K562 (cell line): ENCODE results near the gene NBEAL1. TPM values are rescaled to one million over a fixed set of nuclear protein-coding genes. Genes with fewer than 3 reads are reported as not detected.

Source experiments
- ATF7 ChIP-seq: fragments of 450-650 bp; IDR thresholded peaks from 2 replicates; pipeline ENCODE4 v1.7.1; 2014; ENCODE audit warnings: mild to moderate bottlenecking, moderate library complexity
- BRD9 ChIP-seq: fragments of 450-650 bp; IDR thresholded peaks from 2 replicates; pipeline ENCODE4 v1.6.1; 2018; ENCODE audit warnings: low read depth; ENCODE audit not compliant: partially characterized antibody
- GABPB1 ChIP-seq: sonication (generic); formaldehyde crosslinking; IDR thresholded peaks from 2 replicates; pipeline ENCODE4 v1.8.0; 2022; ENCODE audit warnings: mild to moderate bottlenecking, missing genetic modification reagents
- GABPB2 ChIP-seq: fragments of 250-450 bp; sonication (Bioruptor Pico); conservative IDR thresholded peaks from 2 replicates; pipeline ENCODE4 v1.5.1; 2021; ENCODE audit warnings: mild to moderate bottlenecking
- HDGF ChIP-seq: fragments of 450-650 bp; IDR thresholded peaks from 2 replicates; pipeline ENCODE4 v1.6.1; 2016
- HLTF ChIP-seq: fragments of 450-650 bp; IDR thresholded peaks from 2 replicates; pipeline ENCODE4 v1.6.1; 2016
- MAX ChIP-seq: sonication (generic); formaldehyde crosslinking; IDR thresholded peaks from 2 replicates; pipeline ENCODE4 v1.9.0; 2022; ENCODE audit warnings: mild to moderate bottlenecking, missing genetic modification reagents
- MXD1 ChIP-seq: fragments of 250-450 bp; sonication (Bioruptor Pico); IDR thresholded peaks from 2 replicates; pipeline ENCODE4 v1.8.0; 2021; ENCODE audit warnings: borderline replicate concordance, mild to moderate bottlenecking, moderate library complexity; ENCODE audit not compliant: poor library complexity, severe bottlenecking
- POLR3G ChIP-seq: IDR thresholded peaks from 2 replicates; pipeline ENCODE4 v1.6.1; 2011; ENCODE audit not compliant: insufficient read length, insufficient replicate concordance; ENCODE audit errors: extremely low read depth
- PTRF ChIP-seq: fragments of 450-650 bp; IDR thresholded peaks from 2 replicates; pipeline ENCODE4 v1.6.1; 2016; ENCODE audit warnings: mild to moderate bottlenecking, missing genetic modification characterization, missing compliant biosample characterization
- RUNX1 ChIP-seq: sonication (generic); IDR thresholded peaks from 2 replicates; pipeline ENCODE4 v1.6.1; 2016; ENCODE audit warnings: antibody characterized with exemption, low read depth
- SIN3B ChIP-seq: fragments of 450-650 bp; IDR thresholded peaks from 2 replicates; pipeline ENCODE4 v1.6.1; 2017; ENCODE audit warnings: low read depth, mild to moderate bottlenecking, moderate library complexity
- SMAD1 ChIP-seq: fragments of 150-350 bp; IDR thresholded peaks from 2 replicates; pipeline ENCODE4 v1.6.1; 2014; ENCODE audit warnings: low read length, low read depth; ENCODE audit not compliant: partially characterized antibody
- TCFL5 ChIP-seq: fragments of 250-450 bp; sonication (Bioruptor Pico); conservative IDR thresholded peaks from 2 replicates; pipeline ENCODE4 v1.6.1; 2021; ENCODE audit warnings: mild to moderate bottlenecking, moderate library complexity, matching md5 sums
- THAP12 ChIP-seq: fragments of 250-450 bp; sonication (Bioruptor Pico); IDR thresholded peaks from 2 replicates; pipeline ENCODE4 v1.9.0; 2021; ENCODE audit warnings: mild to moderate bottlenecking, inconsistent platforms
- ZBTB11 ChIP-seq, 3 experiments: fragments of 200-800 bp in 1 of 3; fragments of 250-450 bp in 1 of 3; fragments of 450-650 bp in 1 of 3; sonication (Bioruptor Pico) in 1 of 3; sonication (Bioruptor generic) in 1 of 3; formaldehyde crosslinking in 1 of 3; IDR thresholded peaks; 2 replicates each; pipeline versions ENCODE4 v1.6.1 to v1.8.0; 2016 to 2022; ENCODE audit warnings: mild to moderate bottlenecking in 2 of 3, missing genetic modification characterization in 2 of 3, missing compliant biosample characterization in 1 of 3, moderate library complexity in 1 of 3
- ZBTB26 ChIP-seq: fragments of 450-650 bp; formaldehyde crosslinking; IDR thresholded peaks from 2 replicates; pipeline ENCODE4 v1.4.0; 2022; ENCODE audit warnings: missing genetic modification characterization
- ZC3H11A ChIP-seq: IDR thresholded peaks from 2 replicates; pipeline ENCODE4 v1.6.1; 2012; ENCODE audit warnings: low read depth, low read length, improper control_type of control experiment
- ZNF311 ChIP-seq: fragments of 250-450 bp; sonication (Bioruptor Pico); IDR thresholded peaks from 2 replicates; pipeline ENCODE4 v1.4.0; 2020; ENCODE audit warnings: mild to moderate bottlenecking, moderate library complexity
- ZNF586 ChIP-seq: fragments of 450-650 bp; formaldehyde crosslinking; conservative IDR thresholded peaks from 2 replicates; pipeline ENCODE4 v1.4.0; 2020; ENCODE audit warnings: mild to moderate bottlenecking, moderate library complexity
- polyA plus RNA-seq, 8 experiments: library from polyadenylated mRNA; depleted of rRNA in 4 of 8; stranded (reverse) in 5 of 8; unstranded in 3 of 8; fragments of >200 nt; fragmentation: Nextera tagmentation in 2 of 8; fragmentation: Illumina TruSeq in 1 of 8; extraction: Ambion mirVana in 2 of 8; extraction: Trizol in 1 of 8; gene quantifications; 2 replicates each; pipeline versions ENCODE4 v1.2.1 to v1.2.3, GENCODE V29; 2011 to 2014; ENCODE audit warnings: inconsistent platforms in 1 of 8, missing spikeins in 1 of 8
- total RNA-seq, 7 experiments: library from RNA; depleted of rRNA in 6 of 7; stranded (reverse); fragments of >200 nt in 6 of 7; fragmentation: Illumina TruSeq in 2 of 7; extraction: Trizol in 2 of 7; gene quantifications; 2 replicates each; pipeline versions ENCODE4 v1.2.1 to v1.2.3, GENCODE V29; 2011 to 2021; ENCODE audit warnings: low replicate concordance in 1 of 7

The NBEAL1 gene
- total and polyA plus RNA-seq, 9 of the 15 experiments (the other 6 are each of a cell fraction or from before 2014, with no cell fraction given) = 2.1 to 13.5 (median 7.3) TPM

GRCh38 chr2:202965810-202966460, 48.7 kb upstream of the NBEAL1 start (continued):
- TF ChIP-seq ATF7 = peak; percentile 53; the same call in 1 of the 2 replicates
- no peak for TF ChIP-seq GABPB1 (CRISPR knock-in tag)
- no peak for TF ChIP-seq TCFL5
- 0 out of 6 replicates have a peak, but pooled peaks of 1 of the 3 experiments have one; percentile 34 for TF ChIP-seq ZBTB11 (CRISPR knock-in tag; IDR thresholded peaks at IDR 0.05)
- no peak for TF ChIP-seq ZBTB26 (CRISPR knock-in tag)
- no peak for TF ChIP-seq RUNX1
- no peak for TF ChIP-seq SMAD1
- no peak for TF ChIP-seq ZNF586 (CRISPR knock-in tag)
- TF ChIP-seq MAX (CRISPR knock-in tag) = peak; percentile 70; the same call in 1 of the 2 replicates
- TF ChIP-seq ZNF311 (CRISPR knock-in tag) = no peak; the same call in 1 of the 2 replicates
- peak; percentile 28 for TF ChIP-seq BRD9
- TF ChIP-seq GABPB2 (CRISPR knock-in tag) = no peak
- no peak for TF ChIP-seq HDGF
- TF ChIP-seq POLR3G = no peak
- no peak for TF ChIP-seq MXD1 (CRISPR knock-in tag)
- TF ChIP-seq HLTF = no peak
- TF ChIP-seq PTRF (tag) = no peak
- no peak for TF ChIP-seq THAP12 (CRISPR knock-in tag)
- TF ChIP-seq SIN3B = no peak
- no peak for TF ChIP-seq ZC3H11A
